Muscle layer of colon (tissue), 2 donors: ENCODE measurements around the gene DNAJB6.

ENCODE experiments used
- H3K27ac ChIP-seq: one replicate; pipeline ENCODE4 v1.7.0; 2013; ENCODE audit warnings: low read depth, mild to moderate bottlenecking, low read length, moderate library complexity
- H3K27me3 ChIP-seq, 2 donors: one replicate each; pipeline ENCODE4 v1.7.0; 2013; ENCODE audit warnings: low read length in 2 of 2, mild to moderate bottlenecking in 2 of 2; ENCODE audit not compliant: insufficient read depth in 2 of 2, control insufficient read depth in 1 of 2
- H3K36me3 ChIP-seq: one replicate; pipeline ENCODE4 v1.7.0; 2013; ENCODE audit warnings: mild to moderate bottlenecking, low read length; ENCODE audit not compliant: insufficient read depth
- H3K4me1 ChIP-seq: one replicate; pipeline ENCODE4 v1.7.0; 2013; ENCODE audit warnings: mild to moderate bottlenecking, low read length; ENCODE audit not compliant: insufficient read depth
- H3K4me3 ChIP-seq, 2 donors: one replicate each; pipeline ENCODE4 v1.7.0; 2013; ENCODE audit warnings: low read length in 2 of 2, low read depth in 1 of 2, mild to moderate bottlenecking in 1 of 2, moderate library complexity in 1 of 2
- H3K9ac ChIP-seq: one replicate; pipeline ENCODE4 v1.7.0; 2013; ENCODE audit warnings: low read length
- H3K9me3 ChIP-seq: one replicate; pipeline ENCODE4 v1.7.0; 2013; ENCODE audit warnings: mild to moderate bottlenecking, low read length
- donor health status: abdominal sarcoma.
- donor health status: Adenocarcinoma of cecum.

Gene DNAJB6

DNA sequence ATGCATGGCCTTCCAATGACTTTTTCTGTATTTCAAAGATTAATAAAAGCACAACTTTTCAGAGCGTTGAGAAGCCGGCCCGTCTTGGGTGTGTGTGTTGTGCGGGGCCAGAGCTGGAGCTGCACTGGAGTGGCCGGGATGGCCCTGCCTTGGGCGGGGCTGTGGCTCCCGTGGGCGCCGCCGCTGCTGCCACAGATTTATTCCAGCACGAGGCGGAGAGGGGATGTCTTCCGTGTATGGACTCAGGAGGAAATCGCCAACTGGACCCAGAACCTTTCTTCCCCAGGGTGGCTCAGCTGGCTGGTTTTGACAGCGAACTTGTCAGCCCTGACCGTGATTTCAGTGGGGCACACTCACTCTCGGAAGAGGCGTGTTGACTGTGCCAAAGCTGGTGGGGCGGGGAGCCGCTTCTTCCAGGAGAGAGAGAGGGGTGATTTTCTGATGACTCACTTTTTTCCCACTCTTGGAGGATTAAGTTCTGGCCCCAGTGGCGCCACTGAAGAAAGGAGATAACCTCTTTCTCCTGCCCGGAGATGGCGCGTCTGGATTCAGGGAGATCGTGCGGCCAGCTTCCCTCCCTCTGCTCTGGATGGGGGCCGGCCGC lies 72.4 kb downstream of the DNAJB6 start:
- H3K4me1 ChIP-seq, result no peaks in the 10 kb centered on the region
- no peak overlapping the region for H3K4me3 ChIP-seq
- peaks cover 21% of the 10 kb centered on the region for H3K36me3 ChIP-seq
- H3K27me3 ChIP-seq, result no peaks in the 10 kb centered on the region
- no peak overlapping the region for H3K27ac ChIP-seq
- H3K9ac ChIP-seq, result no peak overlapping the region
- H3K9me3 ChIP-seq, result no peaks in the 10 kb centered on the region

- Histone ChIP-seq H3K36me3 (peaks cover 23% of the 10 kb centered on the region), H3K27ac (no peak overlapping the region)
Measured at GRCh38 chr7:157409753-157410727, 73.2 kb downstream of the DNAJB6 start.

GRCh38 chr7:157410831-157411556 lies 74.2 kb downstream of the DNAJB6 start:
- Histone ChIP-seq H3K4me1 (no peaks in the 10 kb centered on the region), H3K36me3 (peaks cover 26% of the 10 kb centered on the region), H3K9ac (no peak overlapping the region), H3K4me3 (no peak overlapping the region), H3K27me3 (no peaks in the 10 kb centered on the region), H3K9me3 (no peaks in the 10 kb centered on the region), H3K27ac (no peak overlapping the region)

More at GRCh38 chr7:157409753-157410727, 73.2 kb downstream of the DNAJB6 start:
- Histone ChIP-seq H3K9me3 (no peaks in the 10 kb centered on the region), H3K4me3 (no peak overlapping the region), H3K27me3 (no peaks in the 10 kb centered on the region), H3K4me1 (no peaks in the 10 kb centered on the region), H3K9ac (no peak overlapping the region)

GRCh38 chr7:157411580-157411979 lies 74.8 kb downstream of the DNAJB6 start:
- no peak overlapping the region for H3K27ac ChIP-seq
- no peak overlapping the region for H3K9ac ChIP-seq
- no peaks in the 10 kb centered on the region for H3K4me1 ChIP-seq
- H3K36me3 ChIP-seq, result peaks cover 32% of the 10 kb centered on the region
- no peaks in the 10 kb centered on the region for H3K27me3 ChIP-seq
- H3K4me3 ChIP-seq, result no peak overlapping the region
- no peaks in the 10 kb centered on the region for H3K9me3 ChIP-seq

DNA sequence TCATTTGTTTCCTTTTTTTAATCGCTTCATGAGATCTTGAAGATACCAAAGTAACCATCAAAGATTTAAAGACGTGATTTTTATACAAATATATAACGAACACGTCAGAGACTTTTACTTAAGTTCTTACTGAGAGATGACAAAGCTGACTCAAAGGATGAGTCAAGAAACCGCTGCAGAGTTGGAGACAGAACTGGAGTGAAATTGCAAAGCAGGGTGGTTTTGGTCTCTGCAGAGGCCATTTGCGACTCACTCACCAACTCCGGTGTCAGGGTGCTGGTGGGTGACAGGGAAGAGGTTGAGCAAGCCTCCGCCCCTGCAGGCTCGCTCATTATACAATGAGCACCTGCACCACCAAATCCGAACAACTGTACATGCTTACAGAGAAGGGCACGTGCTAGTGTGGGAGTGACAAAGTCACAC lies 75.2 kb downstream of the DNAJB6 start:
- Histone ChIP-seq H3K9ac (no peak overlapping the region), H3K36me3 (peaks cover 33% of the 10 kb centered on the region), H3K4me1 (no peaks in the 10 kb centered on the region), H3K4me3 (no peak overlapping the region), H3K9me3 (no peaks in the 10 kb centered on the region), H3K27me3 (no peaks in the 10 kb centered on the region), H3K27ac (no peak overlapping the region)

- Histone ChIP-seq H3K4me3 (no peak overlapping the region), H3K27me3 (no peaks in the 10 kb centered on the region), H3K36me3 (peaks cover 33% of the 10 kb centered on the region), H3K9ac (no peak overlapping the region), H3K4me1 (no peaks in the 10 kb centered on the region), H3K27ac (no peak overlapping the region), H3K9me3 (no peaks in the 10 kb centered on the region)
Measured at GRCh38 chr7:157412491-157413180, 75.8 kb downstream of the DNAJB6 start.

GRCh38 chr7:157413881-157414701 lies 77.3 kb downstream of the DNAJB6 start:
- H3K36me3 ChIP-seq, result peaks cover 33% of the 10 kb centered on the region
- H3K4me1 ChIP-seq, result no peaks in the 10 kb centered on the region
- H3K27me3 ChIP-seq, result no peaks in the 10 kb centered on the region
- H3K9me3 ChIP-seq, result no peaks in the 10 kb centered on the region
- H3K4me3 ChIP-seq, result no peak overlapping the region
- H3K9ac ChIP-seq, result no peak overlapping the region
- H3K27ac ChIP-seq, result no peak overlapping the region

GRCh38 chr7:157414702-157415096 lies 77.9 kb downstream of the DNAJB6 start:
- Histone ChIP-seq H3K36me3 (peaks cover 33% of the 10 kb centered on the region), H3K9ac (no peak overlapping the region), H3K27me3 (no peaks in the 10 kb centered on the region), H3K9me3 (no peaks in the 10 kb centered on the region), H3K4me1 (no peaks in the 10 kb centered on the region), H3K4me3 (no peak overlapping the region), H3K27ac (no peak overlapping the region)

GRCh38 chr7:157415486-157415885 lies 78.7 kb downstream of the DNAJB6 start:
- Histone ChIP-seq H3K27me3 (no peaks in the 10 kb centered on the region), H3K27ac (no peak overlapping the region), H3K36me3 (peaks cover 27% of the 10 kb centered on the region), H3K9me3 (no peaks in the 10 kb centered on the region), H3K4me1 (no peaks in the 10 kb centered on the region), H3K9ac (no peak overlapping the region), H3K4me3 (no peak overlapping the region)

DNA sequence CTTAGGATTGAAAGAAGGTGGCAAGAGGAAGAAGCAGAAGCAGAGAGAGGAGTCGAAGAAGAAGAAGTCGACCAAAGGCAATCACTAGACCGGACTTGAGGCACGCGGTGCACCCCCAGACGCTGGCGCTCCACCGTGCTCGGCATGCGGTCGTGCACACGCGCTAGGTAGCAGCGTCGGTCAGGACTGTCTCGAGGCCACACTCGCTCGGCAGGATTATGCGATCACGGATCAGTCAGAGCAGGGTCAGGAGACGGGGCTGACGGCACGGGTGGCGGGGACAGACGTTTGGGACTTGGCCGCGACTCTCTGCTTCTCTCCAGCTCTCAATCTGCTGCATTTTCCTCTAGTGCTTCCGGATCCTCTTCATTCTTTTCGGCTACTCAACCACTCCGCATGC lies 79.2 kb downstream of the DNAJB6 start:
- no peaks in the 10 kb centered on the region for H3K4me1 ChIP-seq
- no peak overlapping the region for H3K9ac ChIP-seq
- H3K4me3 ChIP-seq, result no peak overlapping the region
- no peak overlapping the region for H3K27ac ChIP-seq
- H3K9me3 ChIP-seq, result no peaks in the 10 kb centered on the region
- no peaks in the 10 kb centered on the region for H3K27me3 ChIP-seq
- H3K36me3 ChIP-seq, result peaks cover 22% of the 10 kb centered on the region
